ENCODE results near the gene ADGRL4.

- no peak for TF ChIP-seq NR2F6 (IDR thresholded peaks at IDR 0.05)
- TF ChIP-seq NR2F6 (CRISPR knock-in tag; IDR thresholded peaks at IDR 0.05): no peak
- TF ChIP-seq MTA1 (CRISPR knock-in tag; IDR thresholded peaks at IDR 0.05; ENCODE audit: borderline replicate concordance): no peak
- no peak for TF ChIP-seq CTCF (CRISPR knock-in tag; IDR thresholded peaks at IDR 0.05)
- TF ChIP-seq, protein P1, sequence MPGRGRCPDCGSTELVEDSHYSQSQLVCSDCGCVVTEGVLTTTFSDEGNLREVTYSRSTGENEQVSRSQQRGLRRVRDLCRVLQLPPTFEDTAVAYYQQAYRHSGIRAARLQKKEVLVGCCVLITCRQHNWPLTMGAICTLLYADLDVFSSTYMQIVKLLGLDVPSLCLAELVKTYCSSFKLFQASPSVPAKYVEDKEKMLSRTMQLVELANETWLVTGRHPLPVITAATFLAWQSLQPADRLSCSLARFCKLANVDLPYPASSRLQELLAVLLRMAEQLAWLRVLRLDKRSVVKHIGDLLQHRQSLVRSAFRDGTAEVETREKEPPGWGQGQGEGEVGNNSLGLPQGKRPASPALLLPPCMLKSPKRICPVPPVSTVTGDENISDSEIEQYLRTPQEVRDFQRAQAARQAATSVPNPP (CRISPR knock-in tag; IDR thresholded peaks at IDR 0.05): no peak
These were observed 150.4 kb downstream of the ADGRL4 start for GRCh38 chr1:78856096-78856495.
